PC-9 (cell line): ENCODE results near the gene MAL. TPM values are rescaled to one million over a fixed set of nuclear protein-coding genes. Genes with fewer than 3 reads are reported as not detected.

Experiments
- BruUV-seq: library from RNA; stranded (reverse); fragments of 400-500 nt; replicated peaks from 2 replicates; lab custom pipeline; 2021; lab: Mats Ljungman, UMichigan
- CTCF ChIA-PET: fragments of 300-600 bp; sonication (Branson Sonifier 250); formaldehyde crosslinking; loops from one replicate; lab custom pipeline; 2022; ENCODE audit warnings: antibody characterized with exemption; lab: Charles Lee
- POLR2A ChIA-PET: fragments of 300-600 bp; sonication (Branson Sonifier 250); formaldehyde crosslinking; loops from one replicate; lab custom pipeline; 2022; ENCODE audit warnings: antibody characterized with exemption; ENCODE audit not compliant: unreplicated experiment; lab: Charles Lee
- DNase-seq, 2 experiments: peaks; one replicate each; pipeline versions ENCODE4 v3.0.0 to v3.0.0-alpha.2; 2015 to 2022; ENCODE audit warnings: mixed read lengths in 1 of 2
- H2AFZ ChIP-seq: fragments of 200-600 bp; sonication (generic); 2 replicates; pipeline ENCODE4 v1.8.1; 2017; ENCODE audit warnings: antibody characterized with exemption
- H3F3A ChIP-seq: fragments of 200-600 bp; sonication (generic); 2 replicates; pipeline ENCODE4 v1.8.1; 2017; ENCODE audit warnings: antibody characterized with exemption, mild to moderate bottlenecking, low read depth; ENCODE audit not compliant: insufficient read depth
- H3K27ac ChIP-seq: fragments of 200-600 bp; sonication (generic); 2 replicates; pipeline ENCODE4 v1.6.1; 2016; ENCODE audit warnings: mixed run types
- H3K27me3 ChIP-seq: fragments of 200-600 bp; sonication (generic); 2 replicates; pipeline ENCODE4 v1.6.1; 2016; ENCODE audit warnings: low read depth, mixed run types; ENCODE audit not compliant: insufficient read depth
- H3K36me3 ChIP-seq: fragments of 200-600 bp; sonication (generic); 2 replicates; pipeline ENCODE4 v1.6.1; 2016; ENCODE audit warnings: low read depth, mixed run types
- H3K4me1 ChIP-seq: fragments of 200-600 bp; sonication (generic); replicated peaks from 2 replicates; pipeline ENCODE4 v1.6.1; 2016; ENCODE audit warnings: mixed run types; ENCODE audit not compliant: insufficient read depth
- H3K4me2 ChIP-seq: fragments of 200-600 bp; sonication (generic); 2 replicates; pipeline ENCODE4 v1.6.1; 2017; ENCODE audit warnings: mixed run types
- H3K4me3 ChIP-seq: fragments of 200-600 bp; sonication (generic); 2 replicates; pipeline ENCODE4 v1.6.1; 2016; ENCODE audit warnings: mixed run types
- H3K79me2 ChIP-seq: fragments of 200-600 bp; sonication (generic); 2 replicates; pipeline ENCODE4 v1.6.1; 2017; ENCODE audit warnings: low read depth, mixed run types
- H3K9me2 ChIP-seq: fragments of 200-600 bp; sonication (generic); 2 replicates; pipeline ENCODE4 v1.8.1; 2017; ENCODE audit warnings: mild to moderate bottlenecking; ENCODE audit not compliant: insufficient read depth
- H3K9me3 ChIP-seq: fragments of 200-600 bp; sonication (generic); 2 replicates; pipeline ENCODE4 v1.8.1; 2016; ENCODE audit warnings: low read depth; ENCODE audit not compliant: insufficient read depth
- H4K20me1 ChIP-seq: fragments of 200-600 bp; sonication (generic); 2 replicates; pipeline ENCODE4 v1.8.1; 2017; ENCODE audit not compliant: insufficient read depth
- CTCF ChIP-seq: fragments of 200-600 bp; sonication (generic); conservative IDR thresholded peaks from 2 replicates; pipeline ENCODE4 v1.6.1; 2017; ENCODE audit warnings: mixed run types, antibody characterized with exemption, mild to moderate bottlenecking, moderate library complexity
- EZH2 ChIP-seq: fragments of 200-600 bp; sonication (generic); IDR thresholded peaks from 2 replicates; pipeline ENCODE4 v1.8.0; 2017; ENCODE audit warnings: antibody characterized with exemption, low read depth
- intact Hi-C: fragments of 100-400 bp; cut with micrococcal nuclease; formaldehyde crosslinking; loops from one replicate; pipeline ENCODE4 v1.10.0; 2022; ENCODE audit not compliant: unreplicated experiment
- total RNA-seq: library from RNA; stranded (reverse); gene quantifications from 2 replicates; pipeline ENCODE4 v1.2.3, GENCODE V29; 2021

Gene MAL
- total RNA-seq, 1 experiment from 2014 or later = 146 TPM

GRCh38 chr2:95057535-95058370 is 32.2 kb downstream of the MAL start:
- peaks cover 99% of the 10 kb centered on the region for H3K4me1 ChIP-seq
- H3K9me3 ChIP-seq = no peaks in the 10 kb centered on the region
- H3F3A ChIP-seq = peaks cover 80% of the 10 kb centered on the region
- H3K27ac ChIP-seq = peak overlapping the region; percentile 92
- TF ChIP-seq EZH2 = no peak
- no peak for TF ChIP-seq CTCF
- H3K9me2 ChIP-seq = no peaks in the 10 kb centered on the region
- H3K27me3 ChIP-seq = no peaks in the 10 kb centered on the region
- H3K79me2 ChIP-seq = peaks cover 34% of the 10 kb centered on the region
- no peak for DNase-seq
- peak overlapping the region; percentile 90 for H3K4me2 ChIP-seq
- no peak overlapping the region for H3K4me3 ChIP-seq
- intact Hi-C loops = loop anchor here (1.0 kb wide), 1 partner anchor 27 kb away; no protein-coding TSS in a partner anchor
- no peak overlapping the region for H2AFZ ChIP-seq
- ChIA-PET CTCF (no interaction called here), POLR2A (no interaction called here)
- no TSS peak for BruUV-seq
- H3K36me3 ChIP-seq = peaks cover 15% of the 10 kb centered on the region
- H4K20me1 ChIP-seq = no peaks in the 10 kb centered on the region

- H3K4me3 ChIP-seq = peak overlapping the region; percentile 62; the same call in 1 of the 2 replicates
- DNase-seq = no peak
- no TSS peak for BruUV-seq
- peaks cover 82% of the 10 kb centered on the region for H3F3A ChIP-seq
- no peaks in the 10 kb centered on the region for H4K20me1 ChIP-seq
- peak overlapping the region; percentile 92 for H3K27ac ChIP-seq
- peaks cover 27% of the 10 kb centered on the region for H3K79me2 ChIP-seq
- intact Hi-C loops = no loop called here
- no peaks in the 10 kb centered on the region for H3K9me2 ChIP-seq
- ChIA-PET CTCF (interaction anchor here (0.9 kb wide), 1 partner anchor 18 kb away, joined by 4 read pairs; no protein-coding TSS in a partner anchor), POLR2A (interaction anchor here (0.6 to 0.9 kb wide), 4 partner anchors 15 to 63 kb away, joined by 3 to 6 read pairs (median 3); no protein-coding TSS in a partner anchor)
- H3K4me2 ChIP-seq = peak overlapping the region; percentile 90
- no peak overlapping the region for H2AFZ ChIP-seq
- no peaks in the 10 kb centered on the region for H3K9me3 ChIP-seq
- TF ChIP-seq EZH2 (no peak), CTCF (no peak)
- H3K27me3 ChIP-seq = no peaks in the 10 kb centered on the region
- H3K4me1 ChIP-seq = peaks cover 99% of the 10 kb centered on the region
- H3K36me3 ChIP-seq = peaks cover 10% of the 10 kb centered on the region
Measured at GRCh38 chr2:95058466-95058988, 33.0 kb downstream of the MAL start.

GRCh38 chr2:95058989-95059641 is 33.6 kb downstream of the MAL start:
- ChIA-PET POLR2A (interaction anchor here (0.6 to 0.9 kb wide), 5 partner anchors 16 to 63 kb away, joined by 3 to 6 read pairs (median 3); no protein-coding TSS in a partner anchor), CTCF (interaction anchor here (0.9 to 1.0 kb wide), 2 partner anchors 15 to 17 kb away, joined by 3 to 4 read pairs; no protein-coding TSS in a partner anchor)
- Histone ChIP-seq H3K36me3 (peaks cover 4% of the 10 kb centered on the region), H3K27me3 (no peaks in the 10 kb centered on the region), H3K4me1 (peaks cover 99% of the 10 kb centered on the region), H3F3A (peaks cover 81% of the 10 kb centered on the region), H4K20me1 (no peaks in the 10 kb centered on the region), H3K4me3 (peak overlapping the region; percentile 62), H3K4me2 (peak overlapping the region; percentile 90), H3K9me3 (no peaks in the 10 kb centered on the region), H3K79me2 (peaks cover 27% of the 10 kb centered on the region), H3K27ac (peak overlapping the region; percentile 92), H2AFZ (no peak overlapping the region), H3K9me2 (no peaks in the 10 kb centered on the region)
- intact Hi-C loops = no loop called here
- DNase-seq = peak; percentile 79 to 84
- no TSS peak for BruUV-seq
- TF ChIP-seq CTCF (no peak), EZH2 (no peak)
